NT2/D1 (cell line): ENCODE results near the gene HHIP.

Experiments used
- SUZ12 ChIP-seq: IDR thresholded peaks from 2 replicates; pipeline ENCODE4 v1.6.1; 2011; ENCODE audit not compliant: insufficient read length, insufficient read depth; ENCODE audit errors: extremely low read depth
- YY1 ChIP-seq: IDR thresholded peaks from 2 replicates; pipeline ENCODE4 v1.6.1; 2011; ENCODE audit not compliant: insufficient read length, insufficient read depth
- ZNF274 ChIP-seq: IDR thresholded peaks from 2 replicates; pipeline ENCODE4 v1.6.1; 2011; ENCODE audit warnings: mild to moderate bottlenecking, low read depth, low read length

DNA sequence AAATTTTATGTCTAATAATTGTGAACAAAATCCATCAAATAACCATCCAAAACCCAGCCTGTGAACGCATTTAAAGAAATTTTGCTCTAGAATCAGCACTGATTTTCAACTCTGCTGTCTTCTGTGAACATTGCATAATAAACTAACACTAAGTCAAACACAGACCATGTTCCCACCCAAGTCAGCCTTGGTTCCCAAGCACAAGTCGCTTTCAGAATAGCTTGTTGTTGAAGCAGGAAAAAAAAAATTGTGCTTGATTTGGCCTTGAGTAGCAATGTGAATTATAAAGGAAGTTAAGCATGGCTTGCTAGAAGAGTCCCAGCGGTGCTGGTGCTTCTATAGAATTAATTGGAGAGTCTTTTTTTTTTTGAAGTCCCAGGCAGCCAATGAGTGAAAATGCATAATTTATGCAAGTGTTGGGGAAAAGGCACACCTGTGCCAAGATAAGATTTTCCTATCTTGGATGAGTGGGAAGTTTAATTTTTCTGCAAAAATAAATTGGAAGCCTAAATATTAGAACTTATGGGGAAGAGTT, 42.1 kb downstream of the HHIP start:
- TF ChIP-seq YY1 = no peak
- no peak for TF ChIP-seq SUZ12
- no peak for TF ChIP-seq ZNF274
